ENCODE results near the gene PACSIN1.

PACSIN1 gene

DNA sequence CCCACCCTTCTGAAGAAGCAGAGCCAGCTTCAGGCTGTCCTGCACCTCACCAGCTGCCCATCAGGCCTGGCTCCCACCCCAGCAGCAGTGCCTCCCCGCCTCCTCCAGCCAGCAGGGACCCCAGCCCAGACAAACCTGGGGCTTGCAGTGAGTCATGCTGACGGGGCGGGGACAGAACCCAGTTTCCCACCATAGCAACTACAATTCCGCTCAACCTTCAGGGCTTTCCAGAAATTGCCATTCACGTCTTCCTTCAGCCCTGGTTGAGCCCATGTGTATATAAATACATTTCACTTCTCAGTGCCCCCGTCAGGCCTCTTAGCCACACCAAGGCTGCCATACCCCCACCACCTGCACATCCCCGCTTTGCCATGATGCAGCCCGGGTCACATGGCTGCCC lies 85.8 kb downstream of the PACSIN1 start:
- Histone ChIP-seq H3K4me1 (ENCODE audit: insufficient read depth, poor library complexity, severe bottlenecking) (peaks cover 21% of the 10 kb centered on the region), H3K36me3 (ENCODE audit: low read depth) (no peaks in the 10 kb centered on the region), H3K4me3 (ENCODE audit: severe bottlenecking) (no peak overlapping the region), H3K9me3 (ENCODE audit: severe bottlenecking) (no peaks in the 10 kb centered on the region), H3K27me3 (ENCODE audit: insufficient read depth, poor library complexity, severe bottlenecking) (no peaks in the 10 kb centered on the region), H3K27ac (ENCODE audit: poor library complexity, severe bottlenecking) (no peak overlapping the region)
- DNase-seq (ENCODE audit: low spot score) (no peak), ATAC-seq (ENCODE audit: low read depth) (no peak)
- TF ChIP-seq, protein P1, sequence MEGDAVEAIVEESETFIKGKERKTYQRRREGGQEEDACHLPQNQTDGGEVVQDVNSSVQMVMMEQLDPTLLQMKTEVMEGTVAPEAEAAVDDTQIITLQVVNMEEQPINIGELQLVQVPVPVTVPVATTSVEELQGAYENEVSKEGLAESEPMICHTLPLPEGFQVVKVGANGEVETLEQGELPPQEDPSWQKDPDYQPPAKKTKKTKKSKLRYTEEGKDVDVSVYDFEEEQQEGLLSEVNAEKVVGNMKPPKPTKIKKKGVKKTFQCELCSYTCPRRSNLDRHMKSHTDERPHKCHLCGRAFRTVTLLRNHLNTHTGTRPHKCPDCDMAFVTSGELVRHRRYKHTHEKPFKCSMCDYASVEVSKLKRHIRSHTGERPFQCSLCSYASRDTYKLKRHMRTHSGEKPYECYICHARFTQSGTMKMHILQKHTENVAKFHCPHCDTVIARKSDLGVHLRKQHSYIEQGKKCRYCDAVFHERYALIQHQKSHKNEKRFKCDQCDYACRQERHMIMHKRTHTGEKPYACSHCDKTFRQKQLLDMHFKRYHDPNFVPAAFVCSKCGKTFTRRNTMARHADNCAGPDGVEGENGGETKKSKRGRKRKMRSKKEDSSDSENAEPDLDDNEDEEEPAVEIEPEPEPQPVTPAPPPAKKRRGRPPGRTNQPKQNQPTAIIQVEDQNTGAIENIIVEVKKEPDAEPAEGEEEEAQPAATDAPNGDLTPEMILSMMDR (IDR thresholded peaks at IDR 0.05; ENCODE audit: poor library complexity, severe bottlenecking), result no peak

DNA sequence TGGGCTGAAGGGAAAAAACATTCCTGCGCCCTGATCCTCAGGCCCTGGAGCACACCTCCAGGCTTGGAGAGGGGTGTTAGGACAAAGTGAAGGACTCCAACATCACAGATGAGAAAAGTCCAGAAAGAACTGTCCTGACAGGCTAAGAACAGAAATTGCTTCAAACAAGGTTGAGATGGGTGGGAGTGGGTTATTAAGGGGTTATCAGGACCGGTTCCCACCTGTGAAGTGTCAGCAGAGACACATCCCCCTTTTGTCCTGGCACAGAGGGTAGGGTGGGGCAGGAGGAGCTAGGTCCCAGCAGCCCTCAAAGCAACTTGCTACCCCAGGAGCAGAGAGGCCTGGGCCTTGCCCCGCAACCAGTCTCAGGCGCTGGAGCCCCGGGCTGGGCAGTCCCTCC lies 86.7 kb downstream of the PACSIN1 start:
- TF ChIP-seq, protein P1 (IDR thresholded peaks at IDR 0.05; ENCODE audit: poor library complexity, severe bottlenecking), result no peak
- Histone ChIP-seq H3K4me1 (ENCODE audit: insufficient read depth, poor library complexity, severe bottlenecking) (peaks cover 21% of the 10 kb centered on the region), H3K4me3 (ENCODE audit: severe bottlenecking) (no peak overlapping the region), H3K27ac (ENCODE audit: poor library complexity, severe bottlenecking) (no peak overlapping the region), H3K27me3 (ENCODE audit: insufficient read depth, poor library complexity, severe bottlenecking) (no peaks in the 10 kb centered on the region), H3K9me3 (ENCODE audit: severe bottlenecking) (no peaks in the 10 kb centered on the region), H3K36me3 (ENCODE audit: low read depth) (no peaks in the 10 kb centered on the region)
- ATAC-seq (ENCODE audit: low read depth) (no peak), DNase-seq (ENCODE audit: low spot score) (no peak)

DNA sequence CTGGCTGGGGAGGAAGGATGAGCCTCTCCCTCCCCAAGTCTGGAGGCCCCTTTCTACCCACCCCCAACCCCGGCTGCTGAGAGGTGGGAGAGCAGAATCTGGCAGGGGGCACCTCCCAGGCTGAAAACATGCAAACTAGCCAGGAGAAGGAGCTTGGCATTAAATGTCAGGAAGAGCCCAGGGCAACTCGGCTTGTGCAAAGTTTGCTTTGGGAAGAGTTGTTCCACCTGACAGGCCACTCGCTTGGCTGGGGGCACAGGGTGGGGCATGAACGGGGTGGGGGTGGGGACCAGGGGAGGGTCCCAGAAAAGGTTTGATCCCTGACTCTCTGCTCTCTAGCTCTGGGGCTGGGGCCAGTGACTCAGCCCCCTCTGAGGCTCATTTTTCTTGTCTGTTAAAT lies 87.3 kb downstream of the PACSIN1 start:
- TF ChIP-seq, protein P1 (IDR thresholded peaks at IDR 0.05; ENCODE audit: poor library complexity, severe bottlenecking), result no peak
- no peak overlapping the region for H3K27ac ChIP-seq (ENCODE audit: poor library complexity, severe bottlenecking)
- no peaks in the 10 kb centered on the region for H3K27me3 ChIP-seq (ENCODE audit: insufficient read depth, poor library complexity, severe bottlenecking)
- H3K9me3 ChIP-seq (ENCODE audit: severe bottlenecking), result peaks cover 3% of the 10 kb centered on the region
- ATAC-seq (ENCODE audit: low read depth) (no peak), DNase-seq (ENCODE audit: low spot score) (no peak)
- H3K4me1 ChIP-seq (ENCODE audit: insufficient read depth, poor library complexity, severe bottlenecking), result peaks cover 21% of the 10 kb centered on the region
- H3K4me3 ChIP-seq (ENCODE audit: severe bottlenecking), result no peak overlapping the region
- no peaks in the 10 kb centered on the region for H3K36me3 ChIP-seq (ENCODE audit: low read depth)

DNA sequence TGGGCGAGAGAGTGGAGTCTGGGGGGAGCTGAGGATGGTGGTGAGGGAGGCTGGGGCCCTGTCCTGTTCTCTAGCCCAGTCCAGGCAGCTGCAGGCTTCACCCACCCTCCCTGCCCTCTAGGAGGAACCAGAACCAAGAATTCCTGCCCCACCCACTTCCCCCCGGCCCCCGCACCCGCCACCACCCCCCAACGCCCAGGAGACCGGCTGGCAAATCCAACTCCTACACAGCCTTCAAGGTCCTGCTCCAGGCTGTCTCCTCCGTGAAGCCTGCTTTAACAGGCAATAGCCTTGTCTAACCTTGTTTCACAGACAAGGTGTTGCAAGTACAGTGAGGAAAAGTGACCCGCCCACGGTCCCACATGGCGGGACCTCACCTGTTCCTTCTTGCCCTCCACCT lies 87.9 kb downstream of the PACSIN1 start:
- Histone ChIP-seq H3K4me1 (ENCODE audit: insufficient read depth, poor library complexity, severe bottlenecking) (peaks cover 21% of the 10 kb centered on the region), H3K27me3 (ENCODE audit: insufficient read depth, poor library complexity, severe bottlenecking) (no peaks in the 10 kb centered on the region), H3K27ac (ENCODE audit: poor library complexity, severe bottlenecking) (no peak overlapping the region), H3K36me3 (ENCODE audit: low read depth) (no peaks in the 10 kb centered on the region), H3K9me3 (ENCODE audit: severe bottlenecking) (peaks cover 5% of the 10 kb centered on the region), H3K4me3 (ENCODE audit: severe bottlenecking) (no peak overlapping the region)
- DNase-seq (ENCODE audit: low spot score) (no peak), ATAC-seq (ENCODE audit: low read depth) (no peak)
- TF ChIP-seq, protein P1 (IDR thresholded peaks at IDR 0.05; ENCODE audit: poor library complexity, severe bottlenecking), result no peak

DNA sequence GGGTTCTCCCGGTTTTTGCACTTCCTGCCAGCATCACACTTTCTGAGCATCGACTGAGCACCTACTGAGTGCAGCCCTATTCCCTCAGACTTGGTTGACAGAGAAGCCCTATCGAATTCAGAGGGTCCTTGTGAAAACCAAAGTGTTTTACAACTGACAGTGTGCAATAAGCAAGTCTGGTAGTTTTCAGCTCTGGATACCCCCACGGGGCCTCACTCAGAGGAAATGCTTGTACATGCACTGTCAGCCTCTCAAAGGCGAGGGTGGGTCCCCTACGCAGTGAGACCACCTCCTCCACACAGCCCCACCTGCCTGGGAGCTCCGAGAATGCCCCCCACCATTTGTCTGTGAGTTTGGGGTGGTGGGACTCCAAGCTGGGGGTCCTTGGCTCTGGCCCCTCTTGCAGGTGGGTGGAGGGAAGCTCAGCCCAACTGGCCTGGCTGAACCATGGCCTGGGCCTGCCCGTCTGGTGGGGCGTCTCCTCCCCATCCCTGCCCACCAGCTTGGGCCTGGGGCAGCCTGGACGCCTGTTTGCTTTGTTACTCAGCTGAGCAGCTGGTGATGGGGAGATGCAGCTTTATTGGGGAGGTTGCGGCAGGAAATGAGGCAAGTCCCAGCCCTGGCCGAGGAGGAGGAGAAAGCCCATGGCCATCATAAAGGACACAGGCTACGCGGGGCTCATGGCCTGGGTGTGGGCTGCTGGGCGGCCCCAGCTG lies 88.6 kb downstream of the PACSIN1 start:
- Histone ChIP-seq H3K4me1 (ENCODE audit: insufficient read depth, poor library complexity, severe bottlenecking) (peaks cover 17% of the 10 kb centered on the region), H3K4me3 (ENCODE audit: severe bottlenecking) (no peak overlapping the region), H3K36me3 (ENCODE audit: low read depth) (no peaks in the 10 kb centered on the region), H3K27me3 (ENCODE audit: insufficient read depth, poor library complexity, severe bottlenecking) (no peaks in the 10 kb centered on the region), H3K27ac (ENCODE audit: poor library complexity, severe bottlenecking) (peak overlapping the region; percentile 26), H3K9me3 (ENCODE audit: severe bottlenecking) (peaks cover 5% of the 10 kb centered on the region)
- ATAC-seq (ENCODE audit: low read depth) (peak; percentile 19; the same call in 2 of the 3 replicates), DNase-seq (ENCODE audit: low spot score) (no peak)
- TF ChIP-seq, protein P1 (IDR thresholded peaks at IDR 0.05; ENCODE audit: poor library complexity, severe bottlenecking), result no peak

All from RWPE2 (cell line).